Measurements from ENCODE around the gene TTC28. TPM values are rescaled to one million over a fixed set of nuclear protein-coding genes. Genes with fewer than 3 reads are reported as not detected.

TTC28 gene
- total and polyA plus RNA-seq, 8 donors = 31.1 to 44.2 (median 41.4) TPM

DNA sequence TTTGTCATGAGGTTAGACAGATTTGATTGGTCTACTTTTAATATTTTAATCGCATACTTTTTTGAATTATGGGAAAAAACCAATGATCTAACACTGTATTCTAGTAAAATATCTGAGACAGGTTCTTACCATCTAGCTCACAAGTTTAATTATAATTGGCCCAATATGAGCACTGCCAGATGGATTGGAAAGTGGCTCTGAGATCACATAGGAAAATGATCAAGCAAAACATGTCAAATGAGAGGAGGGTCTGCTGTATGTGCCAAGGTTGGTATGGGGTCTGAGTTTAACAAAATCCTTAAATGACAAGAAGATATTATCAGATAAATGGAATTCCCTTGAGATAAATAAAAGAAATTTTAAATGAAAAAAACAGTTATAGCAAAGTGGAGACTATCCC lies 264.7 kb downstream of the TTC28 start:
- intact Hi-C loops (cut with DNase I) = no loop called here
- DNase-seq (no peak), ATAC-seq (no peak)
- H3K4me1 ChIP-seq = peaks cover 4 to 7% of the 10 kb centered on the region in 2 donors
- H3K27me3 ChIP-seq = no peaks in the 10 kb centered on the region
- no peak overlapping the region for H3K4me3 ChIP-seq
- H3K9me3 ChIP-seq = no peaks in the 10 kb centered on the region
- H3K36me3 ChIP-seq = no peaks in the 10 kb centered on the region
- H3K27ac ChIP-seq = no peak overlapping the region
- TF ChIP-seq, protein P1, sequence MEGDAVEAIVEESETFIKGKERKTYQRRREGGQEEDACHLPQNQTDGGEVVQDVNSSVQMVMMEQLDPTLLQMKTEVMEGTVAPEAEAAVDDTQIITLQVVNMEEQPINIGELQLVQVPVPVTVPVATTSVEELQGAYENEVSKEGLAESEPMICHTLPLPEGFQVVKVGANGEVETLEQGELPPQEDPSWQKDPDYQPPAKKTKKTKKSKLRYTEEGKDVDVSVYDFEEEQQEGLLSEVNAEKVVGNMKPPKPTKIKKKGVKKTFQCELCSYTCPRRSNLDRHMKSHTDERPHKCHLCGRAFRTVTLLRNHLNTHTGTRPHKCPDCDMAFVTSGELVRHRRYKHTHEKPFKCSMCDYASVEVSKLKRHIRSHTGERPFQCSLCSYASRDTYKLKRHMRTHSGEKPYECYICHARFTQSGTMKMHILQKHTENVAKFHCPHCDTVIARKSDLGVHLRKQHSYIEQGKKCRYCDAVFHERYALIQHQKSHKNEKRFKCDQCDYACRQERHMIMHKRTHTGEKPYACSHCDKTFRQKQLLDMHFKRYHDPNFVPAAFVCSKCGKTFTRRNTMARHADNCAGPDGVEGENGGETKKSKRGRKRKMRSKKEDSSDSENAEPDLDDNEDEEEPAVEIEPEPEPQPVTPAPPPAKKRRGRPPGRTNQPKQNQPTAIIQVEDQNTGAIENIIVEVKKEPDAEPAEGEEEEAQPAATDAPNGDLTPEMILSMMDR (IDR thresholded peaks at IDR 0.05) = no peak

DNA sequence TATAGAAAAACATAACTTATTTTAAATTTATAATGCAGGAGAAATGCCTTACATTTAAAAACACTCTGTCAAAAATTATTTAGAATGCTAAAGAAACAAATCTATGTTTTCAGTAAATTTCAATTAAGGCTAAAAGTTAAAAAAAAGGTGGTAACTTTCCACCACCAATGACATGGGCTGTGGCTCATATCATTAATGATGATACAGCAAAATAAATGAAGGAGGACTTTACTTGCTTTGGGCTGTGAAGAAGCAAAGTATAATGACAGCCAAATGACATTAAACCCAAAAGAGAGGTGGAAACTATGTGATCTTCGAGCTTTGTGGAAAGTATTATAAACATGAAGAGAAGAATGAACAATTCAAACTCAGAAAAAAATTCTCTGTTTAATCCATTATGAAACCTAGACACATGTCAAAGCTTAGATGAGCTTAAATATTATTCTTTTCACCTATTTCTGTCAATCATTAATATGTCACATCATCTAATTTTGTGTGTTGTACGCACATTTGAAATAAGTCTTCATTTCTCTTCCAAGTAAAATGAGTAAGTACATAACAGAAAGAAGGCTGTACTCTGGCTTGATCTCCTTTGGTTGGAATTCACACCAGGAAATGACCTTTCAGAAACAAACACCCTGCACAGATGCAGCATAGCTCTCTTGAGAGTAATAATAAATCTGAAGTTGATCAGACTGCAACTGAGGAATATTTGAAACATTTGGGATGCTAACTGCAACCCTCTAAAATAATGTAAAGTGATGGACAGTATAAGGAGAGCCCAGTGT lies 265.8 kb downstream of the TTC28 start:
- ATAC-seq (peak; percentile 21), DNase-seq (no peak)
- Histone ChIP-seq H3K9me3 (no peaks in the 10 kb centered on the region), H3K4me1 (peaks cover 4 to 7% of the 10 kb centered on the region in 2 donors), H3K4me3 (no peak overlapping the region), H3K36me3 (no peaks in the 10 kb centered on the region), H3K27ac (no peak overlapping the region), H3K27me3 (no peaks in the 10 kb centered on the region)
- intact Hi-C loops (cut with DNase I) = no loop called here
- TF ChIP-seq, protein P1 (IDR thresholded peaks at IDR 0.05) = no peak

DNA sequence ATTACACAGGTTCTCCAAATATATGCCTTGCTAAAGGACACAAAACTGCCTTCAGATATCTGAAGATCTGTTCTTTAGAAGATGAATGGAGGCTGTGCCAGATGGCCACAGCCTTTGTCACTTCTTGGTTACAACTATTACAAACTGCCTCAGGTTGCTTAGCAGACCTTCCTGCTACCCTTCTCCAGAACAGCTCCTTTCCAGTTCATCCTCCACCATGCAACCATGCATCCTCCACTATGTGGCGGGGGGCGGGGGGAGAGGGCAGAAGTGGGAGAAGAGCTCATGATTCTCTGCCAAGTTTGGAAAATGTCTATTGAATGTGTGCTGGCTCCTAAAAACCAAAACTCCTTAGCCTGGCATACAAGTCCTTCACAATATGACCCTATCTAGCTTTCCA lies 267.5 kb downstream of the TTC28 start:
- peaks cover 4 to 7% of the 10 kb centered on the region in 2 donors for H3K4me1 ChIP-seq
- H3K27me3 ChIP-seq = no peaks in the 10 kb centered on the region
- TF ChIP-seq, protein P1 (IDR thresholded peaks at IDR 0.05) = no peak

DNA sequence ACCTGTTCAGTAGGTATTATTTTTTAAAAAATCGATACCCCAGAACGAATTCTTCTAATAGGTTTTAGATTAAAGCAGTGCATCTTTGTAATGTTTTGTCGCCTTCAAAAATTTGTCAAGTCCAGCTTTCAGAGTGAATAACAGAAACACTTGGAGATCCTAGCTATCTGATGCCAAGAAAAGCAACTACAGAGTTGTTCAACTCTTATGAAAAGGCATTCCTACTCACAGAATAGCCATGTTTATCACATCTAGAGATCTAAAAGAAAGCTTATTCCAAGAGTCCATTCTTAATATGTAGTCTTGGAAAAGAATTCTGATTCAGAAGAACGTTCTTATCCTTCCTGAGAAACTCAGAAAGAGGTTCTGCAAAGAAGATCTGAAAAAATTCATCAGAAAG lies 268.5 kb downstream of the TTC28 start:
- no peak overlapping the region for H3K4me3 ChIP-seq
- DNase-seq (no peak), ATAC-seq (no peak)
- no peak overlapping the region for H3K27ac ChIP-seq
- no peaks in the 10 kb centered on the region for H3K27me3 ChIP-seq
- TF ChIP-seq, protein P1 (IDR thresholded peaks at IDR 0.05) = no peak
- no peaks in the 10 kb centered on the region for H3K36me3 ChIP-seq
- peaks cover 4 to 7% of the 10 kb centered on the region in 2 donors for H3K4me1 ChIP-seq
- intact Hi-C loops (cut with DNase I) = no loop called here
- H3K9me3 ChIP-seq = no peaks in the 10 kb centered on the region

More for the DNA sequence above, 267.5 kb downstream of the TTC28 start:
- Histone ChIP-seq H3K27ac (no peak overlapping the region), H3K4me3 (no peak overlapping the region), H3K36me3 (no peaks in the 10 kb centered on the region), H3K9me3 (no peaks in the 10 kb centered on the region)
- intact Hi-C loops (cut with DNase I) = no loop called here
- ATAC-seq = no peak
- DNase-seq = no peak

DNA sequence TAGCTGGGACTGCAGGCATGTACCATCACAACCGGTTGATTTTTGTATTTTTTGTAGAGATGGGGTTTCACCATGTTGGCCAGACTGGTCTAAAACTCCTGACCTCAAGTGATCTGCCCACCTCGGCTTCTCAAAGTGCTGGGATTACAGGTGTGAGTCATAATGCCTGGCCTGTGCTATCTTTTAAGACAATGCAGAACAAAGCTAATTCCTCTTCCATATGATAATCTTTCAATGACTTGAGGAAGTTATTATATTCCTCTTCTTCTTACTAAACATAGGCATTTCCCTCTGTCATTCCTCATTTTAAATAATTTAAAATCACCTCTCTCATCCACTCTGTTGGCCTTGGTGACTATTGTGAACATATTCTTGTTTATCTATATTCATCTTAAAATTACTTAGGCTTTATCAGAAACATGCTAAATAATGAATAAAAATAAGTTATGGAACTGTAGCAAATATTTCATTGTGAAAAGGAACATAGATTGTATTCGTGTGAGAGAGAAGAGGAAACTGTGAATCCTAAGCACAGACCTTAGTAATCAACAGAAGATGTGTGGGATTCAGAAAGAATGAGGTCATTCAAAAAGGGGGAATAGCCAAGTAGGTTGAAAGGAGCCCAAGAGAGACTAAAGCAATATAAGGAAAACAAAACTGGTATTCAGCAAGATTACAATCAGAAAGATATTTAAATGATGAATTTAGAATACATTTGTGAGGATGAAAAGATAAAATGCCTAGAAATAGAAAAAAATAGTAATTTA lies 269.4 kb downstream of the TTC28 start:
- DNase-seq = no peak
- peak; percentile 39 for ATAC-seq
- H3K4me1 ChIP-seq = peaks cover 4 to 7% of the 10 kb centered on the region in 2 donors
- H3K9me3 ChIP-seq = no peaks in the 10 kb centered on the region
- H3K27me3 ChIP-seq = no peaks in the 10 kb centered on the region
- TF ChIP-seq, protein P1 (IDR thresholded peaks at IDR 0.05) = no peak
- no peak overlapping the region for H3K4me3 ChIP-seq
- no peaks in the 10 kb centered on the region for H3K36me3 ChIP-seq
- intact Hi-C loops (cut with DNase I) = no loop called here
- H3K27ac ChIP-seq = no peak overlapping the region

All from left lung (tissue), 10 donors.